GM12865 (cell line): ENCODE data around the gene ZNF611.
"Not testable (repeated sequence)": the region's sequence is repeated elsewhere in the genome, so short reads cannot be mapped to it uniquely, and the experiment has no call there.

Experiments used
- DNase-seq: peaks from one replicate; pipeline ENCODE4 v3.0.0; 2010; ENCODE audit warnings: low read depth
- H3K4me3 ChIP-seq: 2 replicates; pipeline ENCODE4 v1.5.1; 2011; ENCODE audit warnings: mild to moderate bottlenecking, low read depth, low read length, control low read depth
- CTCF ChIP-seq: IDR thresholded peaks from 2 replicates; pipeline ENCODE4 v1.5.1; 2011; ENCODE audit warnings: low read length, control low read depth, low read depth, inconsistent platforms; ENCODE audit not compliant: insufficient read depth; ENCODE audit errors: missing control alignments

Gene ZNF611

GRCh38 chr19:52724701-52725514, 9.9 kb downstream of the ZNF611 start:
- no peak for DNase-seq
- TF ChIP-seq CTCF = no peak
- no peak overlapping the region for H3K4me3 ChIP-seq

GRCh38 chr19:52723907-52724598, 10.8 kb downstream of the ZNF611 start:
- DNase-seq, H3K4me3 ChIP-seq: not testable (repeated sequence)

- H3K4me3 ChIP-seq = no peak overlapping the region
- no peak for DNase-seq
- no peak for TF ChIP-seq CTCF
Measured at GRCh38 chr19:52722062-52723003, 12.5 kb downstream of the ZNF611 start.

- not testable (repeated sequence) for H3K4me3 ChIP-seq, DNase-seq
Measured at GRCh38 chr19:52720541-52720940, 14.3 kb downstream of the ZNF611 start.

GRCh38 chr19:52716522-52716921, 18.3 kb downstream of the ZNF611 start:
- TF ChIP-seq CTCF = no peak
- H3K4me3 ChIP-seq = no peak overlapping the region
- DNase-seq = no peak

DNA sequence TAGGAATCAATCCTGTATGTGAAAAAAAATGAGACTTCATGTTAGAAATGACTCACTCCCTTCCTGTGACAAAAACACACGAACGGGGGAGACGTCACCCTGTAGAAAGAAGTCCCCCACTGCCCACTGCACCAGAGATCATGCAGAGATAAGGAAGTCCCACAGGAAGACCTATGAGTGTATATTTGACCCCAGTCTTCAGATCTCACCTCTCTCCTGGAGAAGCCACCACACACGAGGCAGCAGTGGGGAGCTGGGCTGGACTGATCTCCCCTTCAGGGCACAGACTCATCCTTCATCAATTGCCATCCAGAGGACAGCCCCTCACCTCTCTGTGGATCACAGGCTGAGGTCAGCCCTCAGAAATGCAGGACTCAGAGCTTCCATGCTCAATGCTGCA, 18.9 kb downstream of the ZNF611 start:
- DNase-seq, H3K4me3 ChIP-seq: not testable (repeated sequence)

DNA sequence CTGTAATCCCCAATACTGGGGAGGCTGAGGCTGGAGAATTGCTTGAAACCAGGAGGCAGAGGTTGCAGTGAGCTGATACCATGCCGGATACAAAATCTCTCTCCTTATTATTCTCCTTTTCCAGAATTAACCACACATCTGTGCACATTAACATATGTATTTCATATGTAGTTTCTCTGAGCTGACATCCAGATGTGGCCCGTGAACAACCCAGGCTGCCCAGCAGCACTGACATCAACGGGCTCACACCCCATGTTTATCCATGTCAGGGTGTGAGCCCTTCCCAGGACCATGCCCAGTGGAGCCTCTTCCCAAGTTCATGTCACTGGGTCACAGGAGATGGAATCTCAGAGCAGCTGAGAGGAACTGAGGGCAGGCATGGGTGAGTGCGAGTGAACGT, 19.5 kb downstream of the ZNF611 start:
- DNase-seq = not testable (repeated sequence)

GRCh38 chr19:52713051-52713450, 21.8 kb downstream of the ZNF611 start:
- not testable (repeated sequence) for H3K4me3 ChIP-seq, DNase-seq

More for the DNA sequence above, 19.5 kb downstream of the ZNF611 start:
- not testable (repeated sequence) for H3K4me3 ChIP-seq

GRCh38 chr19:52711661-52712060, 23.2 kb downstream of the ZNF611 start:
- DNase-seq, H3K4me3 ChIP-seq: not testable (repeated sequence)

GRCh38 chr19:52710538-52710937, 24.3 kb downstream of the ZNF611 start:
- DNase-seq = no peak
- no peak for TF ChIP-seq CTCF
- H3K4me3 ChIP-seq = no peak overlapping the region

DNA sequence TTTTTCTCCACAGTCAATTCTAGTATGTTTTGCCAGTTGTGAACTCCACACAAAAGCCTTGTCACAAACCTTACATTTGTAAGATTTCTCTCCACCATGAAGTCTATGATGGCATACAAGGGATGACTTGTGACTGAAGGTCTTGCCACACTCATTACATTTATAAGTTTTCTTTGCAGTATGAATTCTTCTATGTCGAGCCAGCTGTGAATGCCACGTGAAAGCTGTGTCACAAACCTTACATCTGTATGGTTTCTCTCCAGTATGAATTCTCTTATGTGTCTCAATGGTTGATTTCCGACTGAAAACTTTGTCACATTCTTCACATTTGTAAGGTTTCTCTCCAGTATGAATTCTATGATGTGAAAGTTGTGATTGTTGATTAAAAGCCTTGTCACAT, 29.2 kb downstream of the ZNF611 start:
- not testable (repeated sequence) for H3K4me3 ChIP-seq, DNase-seq
